HG03521 (cell line): ENCODE data around the gene TMEM129.

Source experiments
- ATAC-seq: cut with Tn5 transposase; IDR thresholded peaks from one replicate; pipeline ENCODE4 v1.9.1; 2021; ENCODE audit warnings: mild to moderate bottlenecking, moderate library complexity; ENCODE audit not compliant: unreplicated experiment

The TMEM129 gene

DNA sequence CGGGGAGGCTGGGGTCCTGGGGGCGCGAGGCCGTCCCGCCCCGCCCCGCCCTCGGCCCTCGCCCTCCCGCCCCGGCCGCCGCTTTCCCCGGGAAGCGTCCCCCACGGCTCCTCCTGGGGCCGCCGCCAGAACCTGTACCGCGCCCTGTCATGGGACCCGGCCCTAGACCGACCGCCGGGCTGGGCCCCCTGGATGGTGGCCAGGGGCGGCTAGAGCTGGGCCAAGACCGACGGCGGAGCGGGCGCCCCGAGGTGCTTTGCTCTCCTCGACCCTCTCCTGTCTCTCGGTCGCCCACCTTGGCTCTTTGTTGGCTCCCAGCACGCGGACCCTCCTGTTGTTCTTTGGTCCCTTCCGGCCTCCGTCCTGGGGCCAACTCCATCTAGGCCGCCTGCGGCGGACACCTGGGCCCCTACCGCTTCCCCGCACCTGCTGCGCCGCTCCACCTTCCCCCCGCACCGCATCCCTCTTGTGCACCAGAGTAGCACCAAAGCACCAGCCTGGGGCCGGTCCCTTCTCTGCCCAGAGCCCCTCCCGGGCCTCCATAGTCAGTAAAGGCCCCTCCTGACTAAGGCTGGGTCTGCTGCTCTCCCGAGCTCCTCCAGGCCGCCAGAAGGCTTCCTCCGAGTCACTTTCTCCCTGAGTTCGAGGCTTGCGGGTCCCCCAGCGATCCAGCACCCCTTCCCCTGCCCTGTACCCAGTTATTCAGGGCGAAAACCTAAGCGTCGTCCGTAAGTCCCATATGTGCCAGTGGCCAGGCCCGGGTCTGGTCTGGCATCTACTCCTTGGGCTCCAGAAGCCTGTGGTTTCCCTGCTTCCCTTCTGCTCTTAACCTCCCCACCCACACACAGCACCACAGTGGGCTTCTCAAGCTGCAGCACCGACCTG is 785 bp upstream of the TMEM129 start:
- ATAC-seq, result peak; percentile 0

DNA sequence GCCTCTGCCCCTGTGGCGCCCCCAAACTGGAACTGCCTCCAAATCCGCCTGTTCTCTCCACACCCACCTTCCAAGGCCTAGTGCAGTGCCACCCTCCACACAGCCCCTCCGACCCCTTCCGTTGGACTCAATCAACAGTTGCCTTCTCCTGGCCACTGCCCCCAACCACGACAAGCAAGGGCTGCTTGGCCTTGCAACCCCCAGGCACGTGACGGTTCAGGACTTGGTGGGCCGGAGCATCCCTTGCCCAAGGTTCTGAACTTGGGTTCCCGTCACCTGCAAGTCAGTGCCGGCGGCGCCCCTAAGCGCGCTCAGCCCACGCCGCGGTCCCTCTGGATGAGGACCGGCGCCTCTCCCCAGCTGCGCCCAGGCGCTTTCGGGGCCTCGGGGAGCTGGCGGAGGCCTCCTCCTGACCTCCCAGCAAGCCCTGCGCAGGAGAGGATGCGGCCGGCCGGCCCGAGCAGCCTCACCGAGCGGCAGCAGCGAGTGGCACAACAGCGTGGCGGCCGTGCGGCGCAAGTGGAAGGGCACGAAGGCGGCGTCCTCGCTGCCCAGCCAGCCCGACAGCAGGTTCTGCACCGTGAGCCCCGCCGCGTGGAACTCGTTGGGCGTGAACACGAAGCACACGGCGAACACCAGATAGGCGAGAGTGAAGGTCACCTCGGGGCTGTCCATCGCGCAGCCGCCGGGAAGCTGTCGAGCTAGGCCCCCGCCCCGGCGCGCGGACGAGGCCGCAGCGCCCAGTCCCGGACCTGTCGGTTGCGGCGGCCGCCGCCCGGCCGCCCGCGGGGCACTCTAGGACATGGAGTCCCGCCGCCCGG is 750 bp downstream of the TMEM129 start:
- ATAC-seq, result peak; percentile 5

DNA sequence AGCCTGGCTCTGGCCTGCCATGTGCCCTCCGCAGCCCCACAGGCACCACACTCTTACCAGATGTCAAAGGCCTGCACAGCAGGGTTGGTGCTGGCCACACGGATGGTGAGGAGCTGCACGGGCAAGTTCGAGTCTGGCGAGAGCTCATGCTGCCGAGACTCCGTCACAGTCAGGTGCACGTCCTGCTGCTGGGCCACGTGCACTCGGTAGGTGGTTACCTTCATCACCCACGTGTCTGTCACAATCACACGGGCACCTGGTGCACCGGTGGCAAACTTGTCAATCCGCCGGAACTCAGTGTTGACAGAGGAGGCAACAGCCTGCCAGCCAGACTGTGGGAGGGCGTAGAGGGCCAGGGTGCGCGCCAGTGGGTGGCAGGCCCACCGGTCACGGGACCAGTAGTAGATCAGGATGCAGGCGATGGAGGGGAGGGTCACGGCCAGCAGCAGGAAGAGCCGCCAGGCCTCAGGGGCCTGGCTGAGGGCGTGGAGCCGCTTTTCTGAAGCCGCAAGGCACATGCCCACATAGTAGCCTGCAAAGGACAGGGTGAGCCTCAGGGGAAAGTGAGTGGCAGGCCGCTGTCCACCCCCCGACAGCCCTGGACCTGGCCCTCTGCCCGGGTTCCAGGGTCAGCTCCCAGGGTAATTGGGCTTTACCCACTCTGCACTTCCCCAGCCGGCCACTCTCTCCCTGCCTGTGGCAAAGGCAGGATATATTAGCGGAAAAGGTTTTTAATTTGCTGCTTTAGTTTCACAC is 2.9 kb downstream of the TMEM129 start:
- ATAC-seq, result no peak

DNA sequence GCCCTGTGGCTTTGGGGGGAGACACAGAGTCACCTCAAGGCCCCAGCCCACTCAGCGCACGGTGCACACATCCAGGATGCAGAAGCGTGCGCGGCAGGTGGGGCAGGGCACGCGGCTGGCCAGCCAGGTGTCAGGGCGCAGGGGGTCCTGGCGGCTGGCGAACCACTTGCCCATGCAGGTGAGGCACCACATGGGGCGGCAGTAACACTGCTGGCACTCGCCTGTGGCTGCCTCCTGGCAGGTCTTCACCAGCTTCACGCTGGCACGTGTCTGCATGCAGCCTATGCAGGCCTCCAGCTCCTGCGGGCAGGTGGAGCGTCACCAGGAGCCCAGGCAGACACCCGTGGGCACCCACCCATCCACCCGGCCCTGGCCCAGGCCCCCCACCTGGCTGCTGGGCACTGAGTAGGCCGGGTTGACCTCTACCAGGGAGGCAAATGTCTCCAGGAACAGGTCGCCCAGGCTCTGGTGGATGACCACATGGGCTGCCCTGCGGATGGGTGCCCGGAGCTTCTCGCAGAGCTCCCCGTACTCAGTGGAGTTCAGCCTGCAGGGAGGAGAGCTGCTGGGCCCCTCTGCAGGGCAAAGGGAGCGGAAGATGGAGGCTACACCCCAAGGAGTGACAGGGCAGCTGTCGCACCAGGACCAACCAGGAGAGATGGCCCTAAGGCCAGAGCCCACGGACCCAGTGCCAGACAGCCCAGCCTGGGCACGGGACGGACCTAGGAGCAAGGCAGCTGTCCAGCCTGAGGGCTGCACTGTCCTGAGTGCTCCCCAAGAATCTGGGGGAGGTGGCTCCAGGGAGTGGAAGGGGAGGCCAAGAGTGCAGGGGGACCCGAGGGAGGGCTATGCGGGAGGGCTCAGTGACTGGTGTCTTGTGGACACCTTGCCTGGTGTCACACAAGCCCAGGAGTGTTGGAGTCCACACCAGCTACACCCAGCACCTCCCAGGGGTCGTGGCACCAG is 3.7 kb downstream of the TMEM129 start:
- no peak for ATAC-seq

DNA sequence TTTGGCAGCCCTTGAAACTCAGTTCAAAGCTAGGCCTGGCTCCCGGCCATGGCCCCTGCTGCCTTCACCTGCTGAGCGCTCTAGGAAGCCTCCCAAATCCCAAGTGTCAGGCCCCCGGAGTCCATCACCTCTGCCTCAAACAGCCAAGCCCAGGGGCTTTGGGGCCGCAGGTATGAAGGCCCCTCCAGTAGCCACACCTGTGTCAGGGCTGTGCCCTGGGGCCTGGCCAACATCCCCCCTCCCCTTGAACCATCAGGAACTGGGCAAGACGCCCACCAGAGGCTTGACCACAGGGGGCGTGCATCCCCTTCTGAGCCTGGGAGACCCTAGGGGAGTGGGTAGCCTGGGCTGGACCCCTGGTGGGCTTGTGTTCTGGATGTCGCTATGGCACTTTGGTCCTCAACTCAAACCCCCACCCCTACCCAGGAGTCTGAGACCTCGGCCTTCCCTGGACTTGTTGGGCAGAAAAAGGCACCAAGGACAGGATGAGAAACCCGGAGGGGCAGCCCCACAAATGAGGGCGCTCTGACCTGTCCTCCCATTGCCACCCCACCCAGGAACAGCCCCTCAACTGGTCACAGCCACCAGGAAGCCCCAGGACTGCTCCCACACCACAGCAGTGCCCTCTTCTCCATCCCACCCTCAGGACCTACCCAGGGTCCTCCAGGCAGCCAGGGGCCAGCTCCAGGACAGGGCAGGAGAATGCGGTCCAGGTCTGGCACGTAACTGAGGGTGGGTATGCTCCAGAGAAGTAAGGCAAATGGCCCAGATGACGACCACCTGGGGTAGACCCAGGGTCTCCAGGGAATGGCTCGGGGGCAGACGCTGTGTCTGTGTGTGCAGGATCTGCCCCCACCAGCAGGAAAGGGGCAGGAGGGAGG is 4.8 kb downstream of the TMEM129 start:
- no peak for ATAC-seq

DNA sequence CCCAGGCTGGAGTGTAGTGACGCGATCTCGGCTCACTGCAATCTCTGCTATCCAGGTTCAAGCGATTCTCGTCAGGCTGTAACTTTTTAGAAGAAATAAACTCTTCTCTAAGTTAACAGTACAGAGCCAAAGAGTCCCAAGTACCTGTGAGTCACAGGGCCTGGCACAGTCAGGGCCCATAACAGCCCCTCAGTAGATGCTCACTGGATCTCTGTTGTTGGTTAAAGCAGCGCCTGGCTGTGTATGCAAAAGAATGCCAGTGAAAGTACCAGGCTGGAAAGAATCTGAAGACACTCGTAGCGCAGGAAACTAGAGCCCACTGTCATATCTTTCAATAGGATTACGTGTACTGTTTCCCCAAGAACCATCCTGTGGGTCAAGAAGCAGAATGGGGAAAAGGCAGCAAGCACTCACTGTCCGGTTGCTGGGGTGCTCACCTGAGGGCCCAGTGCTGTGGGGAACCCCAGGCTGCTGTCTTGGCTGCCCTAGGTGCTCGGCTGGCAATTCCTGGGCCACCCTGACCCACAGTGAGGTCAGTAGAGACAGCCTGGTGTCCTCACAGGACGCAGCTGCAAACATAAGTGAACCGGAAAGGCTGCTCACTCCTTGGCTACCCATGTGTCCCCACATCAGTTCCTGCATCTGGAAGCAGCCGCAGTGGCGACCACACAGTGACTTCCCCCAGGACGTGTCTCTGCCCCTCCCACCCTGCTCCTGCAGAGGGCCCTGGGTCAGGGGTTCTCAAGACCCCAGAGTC is 5.9 kb downstream of the TMEM129 start:
- ATAC-seq, result no peak

DNA sequence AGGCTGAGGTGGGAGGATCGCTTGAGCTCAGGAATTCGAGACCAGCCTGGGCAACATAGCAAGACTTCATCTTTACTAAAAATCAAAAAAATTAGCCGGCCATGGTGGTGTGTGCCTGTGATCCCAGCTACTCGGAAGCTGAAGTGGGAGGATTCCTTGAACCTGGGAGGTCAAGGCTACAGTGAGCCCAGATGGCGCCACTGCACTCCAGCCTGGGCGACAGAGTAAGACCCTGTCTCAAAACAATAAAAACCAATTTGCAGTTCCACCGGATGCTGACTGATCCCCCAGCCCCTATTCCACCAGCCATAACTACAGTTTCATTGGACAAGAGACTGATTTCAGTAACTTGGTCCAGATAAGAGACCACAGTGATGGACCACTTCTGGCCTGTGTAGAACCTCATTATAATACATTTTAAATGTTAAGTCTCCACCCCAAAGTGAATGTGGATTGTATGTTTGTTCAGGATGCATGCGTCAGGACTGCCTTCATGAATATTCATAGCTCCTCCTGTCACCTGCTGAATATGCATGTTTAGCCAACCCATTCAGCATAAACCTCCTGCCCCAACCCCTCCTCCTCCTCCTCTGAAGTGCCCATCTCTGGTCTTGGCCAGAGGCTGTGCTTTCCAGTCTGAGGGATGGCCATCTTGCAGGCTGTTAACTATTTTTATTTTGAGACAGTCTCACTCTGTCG is 6.7 kb downstream of the TMEM129 start:
- ATAC-seq, result no peak

DNA sequence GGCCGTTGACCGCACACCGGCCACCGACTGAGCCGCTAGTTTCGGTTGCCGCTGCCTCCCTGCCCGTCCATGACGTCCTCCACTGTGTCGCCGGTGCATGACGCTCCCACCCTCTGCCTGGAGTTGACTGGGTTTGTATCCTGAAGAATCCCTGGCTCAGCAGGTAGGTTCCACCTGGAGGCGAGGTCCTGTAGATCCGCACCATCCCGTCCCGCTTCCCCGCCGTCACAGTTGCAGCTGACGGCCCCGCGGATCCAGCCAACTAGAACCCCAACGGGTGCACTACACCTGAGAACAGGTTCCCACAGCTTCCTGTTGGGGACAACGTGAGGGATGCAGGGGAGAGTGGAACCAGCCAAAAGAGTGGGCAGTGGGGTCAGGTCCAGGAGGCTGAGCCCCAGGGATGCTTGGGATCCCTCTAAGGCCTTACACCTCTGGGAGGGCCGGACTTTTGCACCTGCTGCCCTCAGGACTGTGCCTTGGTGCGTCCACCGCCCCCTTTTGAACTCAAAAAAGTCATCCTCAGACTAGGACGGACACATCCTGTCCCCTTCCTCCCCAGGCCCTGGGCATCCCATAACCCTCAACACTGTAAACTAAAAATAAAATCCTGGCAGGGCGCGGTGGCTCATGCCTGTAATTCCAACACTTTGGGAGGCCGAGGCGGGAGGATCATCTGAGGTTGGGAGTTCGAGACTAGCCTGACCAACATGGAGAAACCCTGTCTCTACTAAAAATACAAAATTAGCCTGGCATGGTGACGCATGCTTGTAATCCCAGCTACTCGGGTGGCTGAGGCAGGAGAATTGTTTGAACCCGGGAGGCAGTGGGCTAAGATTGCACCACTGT is 7.9 kb downstream of the TMEM129 start:
- ATAC-seq, result no peak

DNA sequence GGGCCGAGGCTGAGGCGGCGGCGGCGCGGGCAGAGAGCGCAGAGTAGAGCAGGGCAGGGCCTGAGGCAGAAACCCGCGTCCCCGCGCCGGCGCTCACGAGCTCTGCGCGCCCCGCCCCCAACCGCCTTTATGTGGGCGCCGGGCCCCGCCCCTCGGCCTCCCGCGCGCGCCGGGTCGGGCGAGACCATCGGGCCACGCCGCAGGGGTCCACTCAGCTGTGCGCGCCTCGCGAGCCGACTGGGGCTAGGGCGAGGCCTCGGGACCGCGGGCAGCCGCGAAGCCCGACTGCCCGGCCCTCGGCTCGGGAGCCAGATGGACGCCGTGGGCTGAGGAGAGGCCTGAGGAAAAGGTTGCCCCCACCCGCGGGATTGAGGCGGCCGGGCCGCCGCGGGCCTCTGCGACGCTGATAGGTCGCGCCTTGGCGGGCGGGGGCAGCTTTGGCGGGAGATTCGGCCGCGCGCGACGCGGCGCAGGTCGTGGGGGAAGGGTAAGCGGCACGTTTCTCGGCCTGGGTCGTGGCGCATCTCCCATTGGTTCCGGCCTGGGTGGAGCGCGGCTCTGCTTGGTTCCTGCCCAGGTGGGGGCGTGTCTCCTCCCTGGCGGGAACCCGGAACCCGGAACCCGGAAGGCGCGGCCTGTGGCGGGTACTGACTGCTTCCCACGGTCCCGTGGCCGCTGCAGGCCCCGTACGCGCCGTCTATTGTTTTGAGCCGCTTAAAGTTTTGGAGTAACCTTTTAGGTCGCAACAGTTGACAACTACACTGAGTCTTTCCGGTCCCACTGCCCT is 8.7 kb downstream of the TMEM129 start, which contains the start of gene SLBP:
Gene SLBP, minus strand, starts transcription at position 104 of the 787 bp plus-strand sequence. CDS start 131 bp downstream, outside the sequence.
- ATAC-seq, result peak; percentile 66

DNA sequence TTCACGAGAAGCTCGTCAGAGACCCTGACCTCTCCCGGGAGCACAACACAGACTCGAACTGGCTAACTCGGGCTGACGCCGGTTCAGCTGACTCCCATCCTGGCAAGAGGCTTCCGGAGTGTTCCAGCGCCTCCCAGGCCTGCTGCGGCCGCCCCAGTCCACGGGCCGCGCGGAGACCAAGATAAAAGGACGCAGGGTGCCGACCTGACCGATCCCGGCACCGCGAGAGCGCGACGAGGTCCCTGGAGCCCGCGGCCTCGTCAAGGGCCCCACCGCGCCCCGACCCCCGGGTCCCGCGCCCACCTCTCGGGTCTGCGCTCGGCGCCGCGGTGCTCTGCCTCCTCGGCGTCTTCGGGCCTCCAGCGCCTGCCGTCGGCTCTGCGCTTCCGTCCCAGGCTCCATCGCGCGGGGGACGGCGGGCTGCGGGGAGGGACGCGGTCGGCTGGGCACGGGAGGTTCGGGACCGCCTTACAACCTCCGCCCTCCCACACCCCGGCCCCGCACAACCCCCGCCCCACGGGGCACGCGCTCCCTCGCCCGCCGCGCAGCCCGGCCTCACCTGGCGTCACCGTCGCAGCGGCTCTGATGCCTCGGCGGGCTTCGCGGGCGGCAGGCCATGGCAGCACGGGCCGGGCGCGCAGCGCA is 9.4 kb downstream of the TMEM129 start:
- peak; percentile 13 for ATAC-seq

DNA sequence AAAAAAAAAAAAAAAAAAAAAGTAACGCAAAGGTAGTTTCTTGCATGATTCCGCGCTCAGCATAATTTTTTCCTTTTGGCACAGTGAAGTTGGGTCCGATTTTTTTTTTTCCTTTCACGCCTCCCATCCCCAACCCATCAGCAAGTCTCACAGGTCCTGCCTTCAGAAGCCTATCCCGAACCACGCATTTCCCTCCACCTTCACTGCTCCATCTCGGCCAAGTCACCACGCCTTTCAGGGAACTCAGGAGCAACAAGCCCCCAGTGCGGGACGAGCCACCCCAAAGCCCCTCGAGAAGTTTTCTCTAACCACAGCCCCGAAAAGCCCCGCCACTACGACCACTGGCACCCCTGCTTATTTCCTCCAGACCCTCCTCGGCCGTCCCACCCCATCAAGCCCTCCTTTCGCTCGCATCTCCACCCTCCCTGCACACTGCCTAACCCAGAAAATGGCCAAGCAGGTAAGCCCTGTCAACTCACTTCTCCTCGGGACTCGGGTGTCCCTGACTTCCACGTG is 10.0 kb downstream of the TMEM129 start:
- no peak for ATAC-seq

DNA sequence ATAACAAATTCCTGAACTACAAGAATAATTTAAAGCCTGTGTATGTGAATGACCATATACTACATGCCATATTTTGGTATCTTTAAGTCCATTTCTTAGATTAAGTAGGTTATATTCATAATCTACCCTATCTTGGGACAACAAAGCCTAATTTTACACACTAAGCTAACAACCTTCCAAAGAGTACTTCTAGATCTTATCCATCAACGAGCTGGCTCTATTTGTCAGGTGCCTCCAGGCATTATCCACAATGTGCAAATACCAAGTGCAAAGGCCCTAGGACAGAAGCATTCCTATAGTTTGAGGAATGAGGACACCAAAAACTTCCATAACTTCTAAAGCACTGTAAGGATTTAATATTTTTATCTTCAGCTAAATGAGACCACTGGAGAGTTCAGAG is 12.5 kb downstream of the TMEM129 start:
- ATAC-seq, result no peak

DNA sequence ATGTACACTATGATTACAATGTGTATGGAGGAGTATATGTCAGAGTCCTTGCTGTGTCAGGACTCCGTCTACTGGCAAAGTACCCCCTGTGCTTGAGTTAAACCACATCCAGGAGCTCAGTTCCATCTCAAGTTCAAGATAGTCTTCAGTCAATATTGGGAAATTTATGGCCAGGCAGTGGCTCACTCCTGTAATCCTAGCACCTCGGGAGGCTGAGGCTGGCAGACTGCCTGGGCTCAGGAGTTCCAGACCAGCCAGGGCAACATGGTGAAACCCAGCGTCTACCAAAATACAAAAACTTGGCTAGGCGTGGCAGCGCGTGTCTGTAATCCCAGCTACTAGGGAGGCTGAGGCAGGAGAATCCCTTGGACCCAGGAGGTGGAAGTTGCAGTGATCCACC is 14.8 kb downstream of the TMEM129 start:
- no peak for ATAC-seq

DNA sequence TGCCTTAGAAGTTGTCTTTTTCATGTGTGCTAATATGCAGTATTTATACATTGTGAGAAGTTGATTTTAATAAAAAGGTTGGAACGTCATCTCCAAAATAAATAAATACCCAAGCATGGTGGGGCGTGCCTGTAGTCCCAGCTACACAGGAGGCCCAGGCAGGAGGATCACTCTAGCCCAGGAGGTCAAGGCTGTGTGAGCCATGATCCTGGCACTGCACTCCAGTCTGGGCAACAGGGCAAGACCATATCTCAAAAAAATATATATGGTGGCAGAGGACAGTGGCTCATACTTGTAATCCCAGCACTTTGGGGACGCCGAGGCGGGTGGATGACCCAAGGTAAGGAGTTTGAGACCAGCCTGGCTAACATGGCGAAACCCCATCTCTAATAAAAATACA is 15.4 kb downstream of the TMEM129 start:
- no peak for ATAC-seq

DNA sequence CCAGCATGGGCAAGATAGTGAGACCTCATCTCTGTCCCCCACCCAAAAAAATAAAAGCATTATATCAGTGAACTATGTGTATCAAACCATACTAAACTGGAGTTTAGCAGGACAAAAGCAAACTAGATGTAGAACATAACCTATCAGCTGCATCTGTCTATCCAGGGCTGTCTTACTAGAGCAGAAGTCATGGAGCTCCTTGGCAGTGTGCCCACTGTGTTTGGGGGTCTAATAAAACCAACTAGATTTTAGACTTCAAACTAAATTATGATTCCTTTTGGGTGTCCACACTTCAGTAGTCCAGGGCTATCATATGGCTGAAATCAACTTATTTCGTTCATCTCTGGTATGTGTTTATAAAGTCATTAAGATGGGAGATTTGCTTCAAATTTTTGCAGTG is 17.3 kb downstream of the TMEM129 start:
- no peak for ATAC-seq
